Large intestine (tissue), 3 donors: Measurements from ENCODE around the gene FARS2. TPM values are rescaled to one million over a fixed set of nuclear protein-coding genes. Genes with fewer than 3 reads are reported as not detected.
"Not testable (repeated sequence)": the region's sequence is repeated elsewhere in the genome, so short reads cannot be mapped to it uniquely, and the experiment has no call there.

Source experiments
- DNase-seq, 2 donors: peaks; one replicate each; pipeline versions ENCODE4 v3.0.0 to v3.0.0-alpha.2; 2013
- H3K27ac ChIP-seq: one replicate; pipeline ENCODE4 v1.5.1; 2013; ENCODE audit warnings: low read length
- H3K27me3 ChIP-seq: 2 replicates; pipeline ENCODE4 v1.6.1; 2013; ENCODE audit warnings: low read length; ENCODE audit not compliant: control insufficient read depth, insufficient read depth
- H3K36me3 ChIP-seq: 2 replicates; pipeline ENCODE4 v1.6.1; 2013; ENCODE audit warnings: low read length; ENCODE audit not compliant: control insufficient read depth, insufficient read depth
- H3K4me1 ChIP-seq: one replicate; pipeline ENCODE4 v1.6.1; 2013; ENCODE audit warnings: low read length; ENCODE audit not compliant: control insufficient read depth, insufficient read depth
- H3K4me3 ChIP-seq: one replicate; pipeline ENCODE4 v1.5.1; 2013; ENCODE audit warnings: low read length
- H3K9me3 ChIP-seq: one replicate; pipeline ENCODE4 v1.6.1; 2013; ENCODE audit warnings: mild to moderate bottlenecking, low read depth, low read length, moderate library complexity; ENCODE audit not compliant: control insufficient read depth
- WGBS: methylation state at CpG from one replicate; pipeline ENCODE4 v1.1.5; 2013; ENCODE audit warnings: low lambda C conversion rate; ENCODE audit not compliant: insufficient coverage; 5-methylcytosine and 5-hydroxymethylcytosine counted together
- polyA plus RNA-seq: library from polyadenylated mRNA; unstranded; fragments of 120-200 nt; gene quantifications from one replicate; pipeline ENCODE4 v1.2.1, GENCODE V29; 2013

The FARS2 gene
- polyA plus RNA-seq, 1 donor, result 14.3 TPM

DNA sequence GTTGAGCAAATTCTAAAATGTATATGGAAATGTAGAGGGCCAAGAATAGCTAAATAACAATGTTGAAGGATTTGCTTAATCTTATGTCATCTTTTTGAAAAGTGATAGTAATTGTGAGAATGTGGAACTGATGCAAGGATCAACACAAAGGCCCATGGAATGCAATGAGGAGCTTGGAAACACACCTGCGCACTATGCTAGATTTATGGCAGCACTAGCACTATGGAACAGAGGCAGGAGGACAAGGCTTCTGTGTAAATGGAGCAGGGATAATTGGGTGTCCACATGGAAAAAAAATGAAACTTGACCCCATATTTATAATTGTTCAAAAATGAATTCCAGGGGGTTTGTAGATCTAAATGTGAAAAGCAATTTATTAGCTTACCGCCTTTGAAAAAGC is 298.3 kb downstream of the FARS2 start:
- H3K36me3 ChIP-seq, result no peaks in the 10 kb centered on the region
- WGBS, result 100% methylated on average over 1 of the region's 2 CpGs
- no peak overlapping the region for H3K4me3 ChIP-seq
- DNase-seq, result no peak
- no peak overlapping the region for H3K27ac ChIP-seq
- no peaks in the 10 kb centered on the region for H3K9me3 ChIP-seq
- no peaks in the 10 kb centered on the region for H3K27me3 ChIP-seq
- H3K4me1 ChIP-seq, result no peaks in the 10 kb centered on the region

DNA sequence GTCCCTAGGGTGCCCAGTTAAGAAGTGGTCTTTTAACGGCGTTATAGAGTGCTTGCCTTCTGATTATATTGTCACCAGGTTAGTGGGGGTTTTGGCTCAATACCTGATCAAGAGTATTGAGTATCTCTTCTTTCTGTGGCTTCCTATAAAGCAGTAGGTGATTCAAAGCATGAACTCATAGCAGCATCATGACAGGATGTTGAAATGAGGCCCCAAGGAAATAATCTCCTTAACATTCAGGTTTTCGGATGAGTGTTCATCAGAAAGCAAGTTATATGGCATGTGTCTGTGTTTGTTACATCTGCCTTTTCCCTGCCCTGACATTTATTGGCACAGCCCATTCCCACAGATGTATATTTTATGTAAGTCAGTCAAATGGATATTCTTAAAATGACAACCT is 301.0 kb downstream of the FARS2 start:
- DNase-seq, result no peak
- WGBS, result no CpG with 5 or more reads among the region's 3 CpGs

DNA sequence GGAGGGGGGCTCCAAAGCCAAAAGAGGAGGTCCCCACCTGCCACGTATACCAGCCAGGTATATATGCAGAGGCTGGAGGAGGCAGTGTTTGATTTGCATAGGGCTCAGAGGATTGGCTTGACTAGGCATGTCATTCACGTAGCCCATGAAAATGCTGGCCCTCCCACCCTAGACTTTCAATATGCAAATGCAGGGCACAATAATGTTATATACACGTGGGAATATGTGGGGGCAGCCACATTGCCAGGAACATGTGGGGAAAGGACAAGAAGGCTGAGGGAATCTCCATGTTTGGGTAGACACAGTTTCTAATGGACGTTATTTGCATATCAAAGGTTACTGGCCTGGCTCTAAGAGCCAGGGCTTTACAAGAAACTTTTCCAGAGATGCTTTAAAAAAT is 301.8 kb downstream of the FARS2 start:
- no peak overlapping the region for H3K27ac ChIP-seq
- H3K9me3 ChIP-seq, result no peaks in the 10 kb centered on the region
- no peak overlapping the region for H3K4me3 ChIP-seq
- 100% methylated on average over 1 of the region's 4 CpGs for WGBS
- H3K27me3 ChIP-seq, result no peaks in the 10 kb centered on the region
- DNase-seq, result no peak
- H3K4me1 ChIP-seq, result no peaks in the 10 kb centered on the region
- no peaks in the 10 kb centered on the region for H3K36me3 ChIP-seq

More for the DNA sequence above, 301.0 kb downstream of the FARS2 start:
- Histone ChIP-seq H3K27ac (no peak overlapping the region), H3K27me3 (no peaks in the 10 kb centered on the region), H3K36me3 (no peaks in the 10 kb centered on the region), H3K4me1 (no peaks in the 10 kb centered on the region), H3K9me3 (no peaks in the 10 kb centered on the region), H3K4me3 (no peak overlapping the region)

DNA sequence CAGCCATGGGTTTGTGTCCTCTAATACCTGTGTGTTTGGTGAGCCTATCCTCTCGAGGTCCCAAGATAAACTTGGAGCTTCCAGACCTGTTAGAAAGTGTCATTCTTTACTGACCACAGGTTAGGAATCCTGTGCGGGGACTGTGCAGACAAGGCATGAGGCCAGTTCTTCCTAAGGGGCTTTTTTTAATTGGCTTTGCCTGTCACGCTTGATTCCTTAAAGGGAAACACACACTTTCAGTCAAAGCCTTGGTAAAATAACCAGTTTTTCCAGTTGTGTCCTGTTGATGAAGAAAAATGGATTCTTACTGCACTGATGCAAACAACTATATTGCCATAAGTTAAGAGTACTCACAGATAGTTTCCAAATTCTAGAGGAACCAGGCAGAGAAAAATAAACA is 303.4 kb downstream of the FARS2 start:
- not testable (repeated sequence) for DNase-seq, H3K9me3 ChIP-seq, H3K4me3 ChIP-seq, H3K27ac ChIP-seq, H3K4me1 ChIP-seq, H3K27me3 ChIP-seq, H3K36me3 ChIP-seq
- WGBS, result no CpG with 5 or more reads among the region's 3 CpGs

DNA sequence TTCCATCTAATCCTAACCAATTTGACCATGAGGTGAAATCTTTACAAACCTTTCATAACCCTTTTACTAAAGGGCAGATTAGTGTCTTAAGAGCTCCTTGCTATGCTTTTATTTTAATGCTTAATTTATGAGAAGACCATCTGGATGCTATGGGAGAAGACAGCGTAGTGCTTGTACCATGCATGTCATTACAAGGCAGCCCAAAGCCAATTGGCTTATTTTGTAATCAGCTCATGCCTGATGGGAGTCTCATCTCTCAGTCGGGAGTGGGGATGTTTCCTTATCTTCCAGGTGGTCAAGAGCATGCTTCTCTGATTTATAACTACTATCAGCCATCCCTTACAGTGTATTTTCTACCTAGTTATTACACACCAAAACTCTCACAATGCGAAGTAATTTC is 304.7 kb downstream of the FARS2 start:
- WGBS, result 100% methylated on average over 1 of the region's 3 CpGs
- H3K9me3 ChIP-seq, result no peaks in the 10 kb centered on the region
- H3K36me3 ChIP-seq, result no peaks in the 10 kb centered on the region
- no peak for DNase-seq
- no peak overlapping the region for H3K27ac ChIP-seq
- H3K4me3 ChIP-seq, result no peak overlapping the region
- no peaks in the 10 kb centered on the region for H3K4me1 ChIP-seq
- no peaks in the 10 kb centered on the region for H3K27me3 ChIP-seq

DNA sequence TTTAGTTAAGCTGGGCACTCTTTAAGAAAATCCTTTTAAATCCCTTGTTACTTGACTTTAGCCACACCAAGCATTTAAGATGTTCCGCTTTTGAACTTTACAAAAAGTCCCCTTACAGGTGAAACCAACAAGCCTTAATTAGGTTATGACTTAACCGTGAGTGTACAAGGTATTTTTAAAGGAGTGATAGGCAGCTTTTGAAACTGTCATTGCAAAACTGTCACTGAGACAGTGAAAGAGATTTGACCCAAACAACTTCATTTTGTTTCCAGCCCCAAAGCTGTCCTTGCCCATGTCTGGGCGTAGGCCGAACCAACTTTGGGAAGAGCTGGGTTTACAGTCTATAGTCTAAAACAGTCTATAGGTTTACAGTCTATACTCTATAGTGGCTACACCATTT is 305.4 kb downstream of the FARS2 start:
- no peak overlapping the region for H3K27ac ChIP-seq
- 100% methylated on average over 1 of the region's 4 CpGs for WGBS
- no peaks in the 10 kb centered on the region for H3K36me3 ChIP-seq
- H3K9me3 ChIP-seq, result no peaks in the 10 kb centered on the region
- H3K4me1 ChIP-seq, result no peaks in the 10 kb centered on the region
- no peak overlapping the region for H3K4me3 ChIP-seq
- no peak for DNase-seq
- H3K27me3 ChIP-seq, result no peaks in the 10 kb centered on the region

DNA sequence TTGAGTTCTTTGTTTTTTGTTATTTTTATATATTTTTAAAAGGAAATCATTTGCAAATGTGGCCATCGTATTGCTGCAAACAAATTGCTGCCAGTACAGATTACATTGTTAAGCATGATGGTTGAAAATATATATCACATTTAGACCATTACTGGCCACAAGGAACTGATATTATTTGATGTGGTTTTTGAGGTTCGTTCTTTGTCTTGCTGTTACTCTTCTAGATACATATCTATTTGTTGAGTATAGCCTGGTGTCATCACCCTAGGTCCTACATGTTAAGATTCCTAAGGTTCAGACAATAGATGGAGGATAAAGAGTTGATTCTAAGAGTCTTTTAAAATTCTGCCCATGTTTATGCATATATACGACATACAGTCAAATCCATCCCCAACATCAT is 306.0 kb downstream of the FARS2 start:
- WGBS, result 100% methylated on average over 1 of the region's 3 CpGs
- H3K9me3 ChIP-seq, result no peaks in the 10 kb centered on the region
- no peaks in the 10 kb centered on the region for H3K4me1 ChIP-seq

DNA sequence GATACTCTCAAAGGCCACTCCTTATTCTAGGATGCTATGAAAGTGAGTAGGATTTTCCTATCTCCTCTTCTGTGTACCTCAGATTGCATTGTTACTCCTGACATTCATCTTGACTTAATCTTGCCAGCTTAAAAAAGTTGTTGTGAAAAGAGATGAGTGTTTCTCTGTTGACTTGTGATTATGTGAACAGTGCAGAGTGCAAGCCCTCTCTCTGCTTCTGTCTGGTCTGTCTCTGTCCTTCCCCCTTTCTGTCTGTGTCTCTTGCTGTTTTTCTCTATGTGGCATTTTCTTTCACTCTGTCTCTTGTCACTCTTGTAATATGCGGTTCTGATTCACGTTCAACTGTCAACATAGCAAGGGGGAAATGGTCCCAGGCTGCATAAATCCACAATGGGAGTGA is 306.6 kb downstream of the FARS2 start:
- Histone ChIP-seq H3K36me3 (no peaks in the 10 kb centered on the region), H3K27me3 (no peaks in the 10 kb centered on the region), H3K27ac (no peak overlapping the region), H3K4me1 (no peaks in the 10 kb centered on the region), H3K4me3 (no peak overlapping the region), H3K9me3 (no peaks in the 10 kb centered on the region)
- whole genome bisulfite sequencing, result 100% methylated on average over 2 of the region's 2 CpGs
- DNase-seq, result no peak

More for the DNA sequence above, 306.0 kb downstream of the FARS2 start:
- H3K27me3 ChIP-seq, result no peaks in the 10 kb centered on the region
- no peak overlapping the region for H3K27ac ChIP-seq
- H3K36me3 ChIP-seq, result no peaks in the 10 kb centered on the region
- H3K4me3 ChIP-seq, result no peak overlapping the region
- DNase-seq, result no peak

DNA sequence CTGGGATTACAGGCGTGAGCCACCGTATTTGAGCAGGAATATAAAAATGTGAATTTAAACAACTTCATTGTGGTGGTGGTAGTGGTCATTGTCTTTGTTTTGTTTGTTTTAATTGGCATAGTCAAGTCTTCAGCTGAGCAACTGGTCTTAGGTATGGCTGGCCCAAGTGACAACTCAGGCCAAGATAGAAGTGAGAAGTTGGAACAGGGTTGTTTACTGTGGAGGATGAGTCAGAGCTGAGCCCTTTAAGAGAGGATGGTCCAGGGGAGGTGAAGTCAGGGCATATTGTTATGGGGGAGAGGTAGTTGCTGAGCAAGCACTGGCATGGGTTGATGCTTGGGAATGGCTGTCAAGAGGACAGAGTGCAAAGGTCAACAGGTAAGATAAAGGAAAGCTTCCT is 308.2 kb downstream of the FARS2 start:
- no peaks in the 10 kb centered on the region for H3K27me3 ChIP-seq
- peaks cover 5% of the 10 kb centered on the region for H3K9me3 ChIP-seq
- DNase-seq, result no peak
- H3K36me3 ChIP-seq, result no peaks in the 10 kb centered on the region
- no peaks in the 10 kb centered on the region for H3K4me1 ChIP-seq
- no CpG with 5 or more reads among the region's 2 CpGs for WGBS
- H3K27ac ChIP-seq, result no peak overlapping the region
- no peak overlapping the region for H3K4me3 ChIP-seq

DNA sequence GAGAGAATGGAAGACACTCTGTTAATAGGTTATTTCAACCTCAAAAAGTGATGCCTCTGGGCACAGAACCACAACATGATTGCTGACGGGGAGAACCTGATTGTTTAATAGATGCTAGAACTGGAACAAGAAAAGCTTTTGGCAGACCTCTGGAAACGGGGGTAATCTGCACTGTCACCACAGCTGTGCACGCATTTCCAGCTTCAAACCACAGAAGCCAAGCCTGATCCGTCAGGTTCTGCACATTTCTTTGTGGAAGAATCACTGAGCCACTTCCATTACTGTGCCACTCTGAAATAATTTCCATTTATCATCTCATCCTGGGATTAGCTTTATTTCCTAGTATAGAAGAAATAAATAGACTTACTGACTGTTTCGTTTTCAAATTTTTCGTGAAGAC is 309.3 kb downstream of the FARS2 start:
- 95% methylated on average over 2 of the region's 6 CpGs for WGBS
- DNase-seq, result no peak
- H3K27ac ChIP-seq, result no peak overlapping the region
- no peak overlapping the region for H3K4me3 ChIP-seq
- H3K9me3 ChIP-seq, result peaks cover 5% of the 10 kb centered on the region
- no peaks in the 10 kb centered on the region for H3K4me1 ChIP-seq
- no peaks in the 10 kb centered on the region for H3K36me3 ChIP-seq
- no peaks in the 10 kb centered on the region for H3K27me3 ChIP-seq

DNA sequence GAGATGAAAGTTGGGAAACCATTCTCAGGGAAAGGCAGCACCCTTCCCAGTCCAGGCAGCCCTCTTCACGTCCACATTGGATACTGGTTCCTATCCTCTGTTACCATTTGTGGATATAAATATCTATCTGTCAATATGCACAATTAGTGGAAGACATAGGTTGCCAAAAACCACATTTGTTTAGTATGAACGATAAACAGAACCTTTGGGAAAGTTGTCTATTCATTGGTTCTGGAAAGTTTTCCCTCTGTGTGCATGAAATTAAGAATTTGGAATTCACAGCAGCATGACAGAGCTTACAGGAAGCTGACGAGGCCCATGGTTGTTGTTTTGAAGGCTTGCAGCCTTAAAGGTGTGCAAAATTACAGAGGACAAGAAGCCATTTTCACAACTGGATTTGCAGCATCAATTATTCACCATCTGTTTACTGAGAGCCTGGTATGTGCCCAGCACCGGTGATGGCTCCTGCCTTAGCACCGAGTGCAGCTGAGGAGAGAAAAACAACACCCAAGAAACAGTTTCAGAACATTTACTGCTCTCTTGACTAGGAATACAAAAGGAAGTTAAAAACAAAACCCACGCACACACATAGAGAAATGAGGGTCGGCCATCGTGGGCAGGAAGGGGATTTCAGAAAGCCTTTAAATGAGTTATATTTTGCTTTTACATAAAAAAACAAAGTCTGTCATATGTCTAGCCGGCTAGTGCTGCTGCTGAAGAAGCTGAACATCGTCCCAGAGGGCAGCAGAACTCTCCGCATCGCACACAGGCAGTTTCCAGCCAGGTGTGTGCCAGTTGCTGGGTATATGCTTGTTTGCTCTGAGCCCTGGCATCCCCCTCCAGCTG is 319.6 kb downstream of the FARS2 start:
- H3K27ac ChIP-seq, result no peak overlapping the region

More for the DNA sequence above, 319.6 kb downstream of the FARS2 start:
- H3K36me3 ChIP-seq, result no peaks in the 10 kb centered on the region
- DNase-seq, result no peak
- H3K9me3 ChIP-seq, result no peaks in the 10 kb centered on the region
- no peaks in the 10 kb centered on the region for H3K27me3 ChIP-seq
- no peaks in the 10 kb centered on the region for H3K4me1 ChIP-seq
- WGBS, result no CpG with 5 or more reads among the region's 12 CpGs
- no peak overlapping the region for H3K4me3 ChIP-seq
